WI38 (cell line): ENCODE data around the gene AP5Z1.
"Not testable (repeated sequence)": the region's sequence is repeated elsewhere in the genome, so short reads cannot be mapped to it uniquely, and the experiment has no call there.

ENCODE experiments used
- H3K4me3 ChIP-seq: 2 replicates; pipeline ENCODE4 v1.5.1; 2011; ENCODE audit warnings: low read depth, mild to moderate bottlenecking, control low read depth, low read length
- TF ChIP-seq, protein P1 (sequence below): IDR thresholded peaks from 2 replicates; pipeline ENCODE4 v1.5.1; 2012; ENCODE audit warnings: low read depth, mild to moderate bottlenecking, control low read depth, low read length

AP5Z1 gene

DNA sequence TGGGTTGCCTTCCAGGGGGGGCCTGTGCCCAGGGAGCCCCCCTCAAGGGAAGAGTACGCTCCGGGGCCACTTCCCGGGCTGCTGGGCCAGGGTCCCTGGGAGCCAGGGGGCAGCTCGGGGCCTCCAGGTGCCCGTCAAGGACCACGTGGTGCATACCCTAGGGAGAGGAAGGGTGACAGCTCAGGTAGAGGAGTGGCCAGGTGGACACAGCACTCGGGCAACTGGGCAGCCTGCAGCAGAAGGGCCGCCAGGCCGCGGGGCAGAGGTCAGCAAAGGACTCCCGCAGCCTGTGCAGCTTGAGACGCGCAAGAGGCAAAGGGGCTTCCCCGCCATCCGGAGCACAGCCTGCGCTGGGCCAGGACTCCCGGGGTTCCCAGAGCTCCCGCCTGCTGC is 26.4 kb downstream of the AP5Z1 start:
- no peak overlapping the region for H3K4me3 ChIP-seq
- TF ChIP-seq, protein P1, sequence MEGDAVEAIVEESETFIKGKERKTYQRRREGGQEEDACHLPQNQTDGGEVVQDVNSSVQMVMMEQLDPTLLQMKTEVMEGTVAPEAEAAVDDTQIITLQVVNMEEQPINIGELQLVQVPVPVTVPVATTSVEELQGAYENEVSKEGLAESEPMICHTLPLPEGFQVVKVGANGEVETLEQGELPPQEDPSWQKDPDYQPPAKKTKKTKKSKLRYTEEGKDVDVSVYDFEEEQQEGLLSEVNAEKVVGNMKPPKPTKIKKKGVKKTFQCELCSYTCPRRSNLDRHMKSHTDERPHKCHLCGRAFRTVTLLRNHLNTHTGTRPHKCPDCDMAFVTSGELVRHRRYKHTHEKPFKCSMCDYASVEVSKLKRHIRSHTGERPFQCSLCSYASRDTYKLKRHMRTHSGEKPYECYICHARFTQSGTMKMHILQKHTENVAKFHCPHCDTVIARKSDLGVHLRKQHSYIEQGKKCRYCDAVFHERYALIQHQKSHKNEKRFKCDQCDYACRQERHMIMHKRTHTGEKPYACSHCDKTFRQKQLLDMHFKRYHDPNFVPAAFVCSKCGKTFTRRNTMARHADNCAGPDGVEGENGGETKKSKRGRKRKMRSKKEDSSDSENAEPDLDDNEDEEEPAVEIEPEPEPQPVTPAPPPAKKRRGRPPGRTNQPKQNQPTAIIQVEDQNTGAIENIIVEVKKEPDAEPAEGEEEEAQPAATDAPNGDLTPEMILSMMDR = no peak

DNA sequence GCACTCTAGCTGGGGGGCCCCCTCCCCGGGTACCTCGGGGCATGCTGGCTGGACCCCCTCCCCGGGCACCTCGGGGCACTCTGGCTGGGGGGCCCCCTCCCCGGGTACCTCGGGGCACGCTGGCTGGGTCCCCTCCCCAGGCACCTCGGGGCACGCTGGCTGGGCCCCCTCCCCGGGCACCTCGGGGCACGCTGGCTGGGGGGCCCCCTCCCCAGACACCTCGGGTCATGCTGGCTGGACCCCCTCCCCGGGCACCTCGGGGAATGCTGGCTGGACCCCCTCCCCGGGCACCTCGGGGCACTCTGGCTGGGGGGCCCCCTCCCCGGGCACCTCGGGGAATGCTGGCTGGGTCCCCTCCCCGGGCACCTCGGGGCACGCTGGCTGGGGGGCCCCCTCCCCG is 27.2 kb downstream of the AP5Z1 start:
- not testable (repeated sequence) for H3K4me3 ChIP-seq

DNA sequence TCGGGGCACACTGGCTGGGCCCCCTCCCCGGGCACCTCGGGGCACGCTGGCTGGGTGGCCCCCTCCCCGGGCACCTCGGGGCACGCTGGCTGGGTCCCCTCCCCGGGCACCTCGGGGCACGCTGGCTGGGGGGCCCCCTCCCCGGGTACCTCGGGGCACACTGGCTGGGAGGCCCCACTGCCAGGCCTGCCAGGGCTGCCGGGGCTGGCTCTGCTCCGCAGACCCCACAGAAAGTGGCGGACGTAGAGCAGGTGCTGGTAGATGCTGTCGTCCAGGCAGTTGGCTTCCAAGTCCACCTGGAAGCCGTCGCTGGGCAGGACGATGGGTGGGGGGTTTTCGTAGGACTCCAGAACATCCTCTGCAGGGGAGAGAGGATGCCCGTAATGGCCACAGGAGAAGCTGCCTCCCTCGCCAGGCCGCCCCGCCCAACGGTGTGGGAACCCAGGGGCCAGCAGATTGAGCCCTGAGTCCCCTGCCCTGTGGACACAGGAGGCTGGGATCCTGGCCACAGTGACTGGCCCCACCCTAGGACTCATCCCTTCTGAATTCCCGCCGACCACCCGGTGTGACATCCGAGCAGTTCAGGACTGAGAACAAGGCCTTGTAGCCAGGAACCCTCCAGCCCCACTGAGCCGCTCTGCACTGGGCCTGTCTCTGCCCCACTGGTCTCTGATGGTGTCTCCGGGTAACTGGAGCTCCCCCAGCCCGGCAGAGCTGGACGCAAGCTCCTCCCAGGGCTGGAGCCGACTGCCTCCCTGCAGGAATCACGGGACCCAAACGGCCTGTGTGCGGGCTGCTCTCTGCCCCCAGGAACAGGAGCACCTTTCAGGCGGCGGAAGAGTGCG is 28.2 kb downstream of the AP5Z1 start:
- TF ChIP-seq, protein P1 = no peak

DNA sequence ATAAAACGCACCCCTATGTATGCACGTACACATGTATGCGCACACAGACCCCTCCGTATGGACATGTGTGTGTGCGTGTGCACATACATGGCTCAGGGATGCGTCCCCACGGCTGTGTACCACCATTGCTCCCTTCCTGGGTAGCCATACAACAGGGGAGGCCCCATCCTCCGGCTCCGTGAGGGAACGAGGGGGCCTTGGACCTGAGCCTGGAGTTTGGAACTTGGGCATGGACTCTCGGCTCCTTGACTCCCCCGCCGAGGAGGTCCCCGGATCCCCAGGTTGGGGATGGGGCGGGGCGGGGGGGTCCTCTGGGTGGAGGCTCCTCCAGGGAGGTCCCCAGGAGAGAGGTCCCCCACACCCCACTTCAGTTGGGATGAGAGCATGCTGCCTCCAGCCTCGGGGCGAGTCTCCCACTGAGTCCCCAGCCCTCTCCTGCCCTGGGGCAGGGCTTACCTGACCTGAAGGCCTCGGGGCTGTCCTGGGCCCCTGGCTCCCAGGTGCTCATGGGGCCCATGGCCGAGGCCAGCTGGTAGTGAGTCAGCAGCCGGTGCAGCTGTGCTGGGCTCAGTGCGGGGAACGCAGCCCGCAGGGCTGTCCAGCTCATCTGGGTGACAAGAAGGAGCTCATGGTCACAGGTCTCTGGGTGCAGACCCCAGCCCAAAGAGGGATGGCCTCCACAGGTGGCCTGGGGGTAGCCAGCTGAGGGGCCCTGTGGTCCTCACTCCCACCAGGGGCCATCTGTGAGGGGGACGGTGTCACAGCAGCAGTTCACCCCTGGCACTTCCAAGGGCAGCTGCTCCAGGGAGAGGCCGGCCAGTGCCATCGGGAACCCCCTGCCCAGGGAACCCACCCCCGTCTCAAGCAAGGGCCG is 29.9 kb downstream of the AP5Z1 start:
- H3K4me3 ChIP-seq = no peak overlapping the region
- TF ChIP-seq, protein P1 = no peak

More for the DNA sequence above, 28.2 kb downstream of the AP5Z1 start:
- H3K4me3 ChIP-seq = no peak overlapping the region

DNA sequence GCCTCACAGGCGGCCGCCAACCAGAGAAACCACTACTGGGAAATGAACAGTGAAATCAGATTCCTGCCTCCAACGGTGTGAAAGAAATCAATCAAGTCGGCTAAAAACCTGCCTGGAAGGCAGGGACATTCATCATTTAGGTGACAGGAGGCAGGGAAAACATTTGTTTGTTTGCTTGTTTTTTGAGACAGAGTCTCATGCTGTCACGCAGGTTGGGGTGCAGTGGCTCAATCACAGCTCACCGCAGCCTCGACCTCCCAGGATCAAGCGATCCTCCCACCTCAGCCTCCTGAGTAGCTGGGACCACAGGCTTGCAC is 30.5 kb downstream of the AP5Z1 start:
- TF ChIP-seq, protein P1 = no peak
- no peak overlapping the region for H3K4me3 ChIP-seq

DNA sequence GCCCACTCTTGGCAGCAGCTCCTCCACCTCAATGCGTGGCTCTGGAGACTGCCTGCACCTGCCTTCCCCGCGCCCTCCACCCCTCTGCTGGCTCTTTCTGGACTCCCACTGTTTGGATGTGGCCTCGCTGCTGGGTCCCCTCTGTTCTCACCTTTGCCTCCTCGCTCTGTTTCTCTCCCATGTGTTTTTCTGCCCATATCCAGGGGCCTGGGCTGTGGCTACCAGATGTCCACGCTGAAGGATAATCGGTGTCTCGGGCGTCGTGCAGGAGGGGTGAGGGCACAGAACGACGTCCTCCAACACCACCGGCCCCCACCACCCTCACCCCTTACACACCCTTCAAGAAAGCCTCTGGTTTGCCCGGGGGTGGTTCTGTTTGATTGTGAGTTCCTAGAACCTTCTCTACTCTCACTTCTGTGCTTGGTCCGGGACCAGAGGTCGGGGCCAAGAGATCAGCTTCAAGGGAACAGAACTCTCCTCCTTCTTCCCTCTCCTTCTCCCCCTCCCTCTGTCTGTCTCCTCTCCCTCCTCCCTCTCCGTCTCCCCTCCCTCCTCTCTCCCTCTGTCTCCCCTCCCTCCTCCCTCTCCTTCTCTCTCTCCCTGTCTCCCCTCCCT is 31.7 kb downstream of the AP5Z1 start:
- TF ChIP-seq, protein P1 = no peak
- H3K4me3 ChIP-seq = no peak overlapping the region

DNA sequence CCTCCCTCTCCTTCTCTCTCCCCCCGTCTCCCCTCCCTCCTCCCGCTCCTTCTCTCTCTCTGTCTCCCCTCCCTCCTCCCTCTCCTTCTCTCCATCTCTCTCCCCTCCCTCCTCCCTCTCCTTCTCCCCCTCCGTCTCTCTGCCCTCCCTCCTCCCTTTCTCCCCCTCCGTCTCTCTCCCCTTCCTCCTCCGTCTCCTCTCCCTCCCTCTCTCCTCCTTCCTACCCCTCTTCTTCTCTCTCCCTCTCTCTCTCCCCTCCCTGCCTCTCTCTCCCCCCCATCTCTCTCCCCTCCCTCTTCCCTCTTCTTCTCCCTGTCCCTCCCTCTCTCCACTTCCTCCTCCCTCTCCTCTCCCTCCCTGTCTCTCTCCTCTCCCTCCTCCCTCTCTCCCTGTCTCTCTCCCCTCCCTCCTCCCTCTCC is 32.2 kb downstream of the AP5Z1 start:
- no peak overlapping the region for H3K4me3 ChIP-seq
- TF ChIP-seq, protein P1 = no peak
